ENCODE measurements around the gene HIBADH. TPM values are rescaled to one million over a fixed set of nuclear protein-coding genes. Genes with fewer than 3 reads are reported as not detected.
"Not testable (repeated sequence)": the region's sequence is repeated elsewhere in the genome, so short reads cannot be mapped to it uniquely, and the experiment has no call there.

HIBADH gene
- total RNA-seq, 1 donor from 2014 or later: 39.1 TPM

DNA sequence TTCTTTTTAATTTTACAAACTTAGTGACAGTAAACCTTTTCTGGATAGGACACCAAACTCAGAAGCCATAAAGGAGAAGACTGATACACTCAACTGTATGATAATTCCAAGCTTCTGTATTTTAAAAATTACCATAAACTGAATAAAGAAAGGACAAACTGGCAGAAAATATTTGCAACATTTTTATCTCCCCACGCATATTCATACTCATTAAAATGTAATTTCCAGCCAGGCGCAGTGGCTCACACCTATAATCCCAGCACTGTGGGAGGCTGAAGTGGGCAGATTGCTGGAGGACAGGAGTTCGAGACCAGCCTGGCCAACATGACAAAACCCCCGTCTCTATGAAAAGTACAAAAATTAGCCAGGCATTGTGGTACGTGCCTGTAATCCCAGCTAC is 67.7 kb downstream of the HIBADH start:
- DNase-seq: no peak

GRCh38 chr7:27593226-27593625 is 69.5 kb downstream of the HIBADH start:
- DNase-seq: peak; percentile 24

DNA sequence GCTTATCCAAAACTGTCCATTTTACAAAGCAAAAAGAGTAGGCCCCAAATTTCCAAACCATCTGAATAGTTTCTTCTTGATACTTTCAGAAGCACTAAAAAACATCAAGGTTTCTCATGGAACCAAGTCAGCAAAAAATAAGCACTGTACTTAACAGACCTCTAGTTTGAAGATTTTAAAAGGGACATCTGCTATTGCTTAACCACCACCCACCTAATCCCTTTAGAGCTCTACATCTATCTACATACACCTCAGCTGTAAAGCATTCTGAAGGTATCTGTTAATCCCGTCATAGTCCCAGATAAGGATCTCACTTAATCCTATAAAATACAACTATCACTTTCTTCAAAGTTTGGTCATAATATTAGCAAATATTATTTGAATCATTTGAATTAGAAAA is 72.3 kb downstream of the HIBADH start:
- DNase-seq: no peak

DNA sequence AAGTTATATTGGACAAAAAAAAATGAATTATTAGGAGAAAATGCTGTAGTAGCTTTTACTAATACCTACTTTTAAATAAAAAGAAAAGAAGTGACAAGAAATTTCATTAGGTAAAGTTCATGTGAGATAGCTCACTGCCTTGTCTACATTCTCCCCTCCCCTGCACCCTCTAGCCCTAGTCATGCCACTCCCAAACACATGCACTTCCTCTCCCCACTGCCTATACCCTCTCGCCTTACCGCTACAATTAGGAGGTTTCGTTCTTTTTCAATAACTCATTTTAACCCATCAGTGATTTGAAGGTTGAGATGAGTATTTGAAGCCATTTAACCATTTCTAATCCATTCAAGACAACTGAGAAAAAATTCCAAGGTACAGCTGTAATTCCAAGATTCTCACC is 75.3 kb downstream of the HIBADH start:
- no peak for DNase-seq

DNA sequence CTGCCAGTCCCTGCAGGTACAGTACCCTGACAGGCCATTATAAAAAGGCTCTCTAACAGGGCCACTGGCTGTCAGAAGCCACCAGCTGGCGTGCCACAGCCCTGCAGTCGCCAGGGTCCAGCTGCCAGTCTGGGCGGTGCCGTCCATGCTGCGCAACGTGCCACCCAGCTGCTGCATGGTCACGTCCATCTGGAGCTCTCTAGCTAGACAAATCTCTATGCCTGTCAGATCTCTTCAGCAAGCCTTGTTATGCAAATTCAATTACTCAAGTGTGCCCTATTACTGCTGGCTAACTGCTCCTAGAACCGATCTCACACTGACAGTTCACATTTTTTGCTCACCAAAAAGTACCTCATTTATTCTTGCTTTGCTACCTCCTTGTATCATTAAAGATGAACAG is 75.9 kb downstream of the HIBADH start:
- no peak for DNase-seq

DNA sequence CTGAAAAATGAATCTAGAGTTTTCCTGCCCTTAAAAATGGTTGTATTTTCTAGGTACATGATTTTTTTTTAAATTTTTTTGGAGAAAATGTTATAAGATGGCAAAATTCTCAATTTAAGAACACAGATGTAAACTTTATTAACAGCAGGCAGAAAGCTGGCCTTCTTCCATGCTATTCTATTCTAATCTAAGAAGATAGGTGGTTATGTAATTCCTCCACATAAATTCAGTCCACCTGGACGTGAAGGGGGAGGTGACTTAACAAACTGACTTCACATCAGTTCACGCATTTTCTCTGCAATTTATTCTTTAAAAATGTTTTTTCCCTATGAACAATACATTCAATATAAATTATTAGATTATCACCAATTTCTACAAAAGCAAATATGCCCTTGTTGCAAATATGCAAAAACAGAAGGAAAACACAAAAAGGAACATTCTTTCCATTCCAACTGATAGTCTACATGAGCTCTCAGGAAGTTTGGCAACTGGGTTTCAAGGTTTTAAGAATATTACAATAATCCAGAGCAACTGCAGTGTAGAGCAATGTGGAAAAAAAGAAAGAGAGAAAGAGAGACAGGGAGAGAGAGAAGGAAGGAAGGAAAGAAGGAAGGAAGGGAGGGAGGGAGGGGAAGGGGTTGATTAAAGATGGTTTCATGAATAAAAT is 76.8 kb downstream of the HIBADH start:
- no peak for DNase-seq

DNA sequence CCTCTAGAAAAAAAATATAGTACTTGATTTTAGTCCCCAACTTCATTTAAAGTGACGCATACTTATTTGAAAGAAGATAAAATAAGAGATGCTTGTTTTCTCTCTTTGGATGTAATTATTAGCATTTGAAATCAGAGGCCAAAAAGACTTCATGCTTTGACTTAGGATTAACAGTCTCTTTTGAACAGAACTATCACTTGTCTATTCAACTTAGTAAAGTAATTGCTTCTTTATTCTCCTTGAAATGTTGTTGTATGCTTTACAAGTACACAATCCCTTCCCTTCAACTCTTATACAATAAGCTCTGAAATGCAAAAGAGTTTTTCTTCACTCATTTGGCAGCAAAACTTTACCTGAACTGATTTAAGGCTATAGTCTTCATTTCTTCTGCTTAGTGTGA is 80.8 kb downstream of the HIBADH start:
- no peak for DNase-seq

DNA sequence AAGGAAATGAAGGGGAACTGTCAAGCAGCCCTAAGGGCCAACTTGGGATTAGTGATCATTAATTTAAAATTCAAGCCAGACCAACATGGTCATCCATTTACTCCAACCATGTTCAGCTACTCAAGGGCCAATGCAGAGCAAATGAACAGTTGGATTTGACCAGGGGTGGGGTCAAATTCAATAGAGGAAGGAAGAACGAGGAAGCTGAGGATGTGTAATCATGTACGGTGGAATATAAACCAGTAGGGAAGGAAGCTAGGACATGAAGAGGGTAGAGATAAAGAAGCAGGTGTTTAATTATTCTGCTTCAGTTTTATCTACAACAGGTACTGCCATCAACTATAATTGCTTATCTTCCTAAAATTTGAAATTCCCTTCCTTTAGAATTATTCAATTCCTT is 81.6 kb downstream of the HIBADH start:
- DNase-seq: no peak

GRCh38 chr7:27579565-27579964 is 83.1 kb downstream of the HIBADH start:
- no peak for DNase-seq

DNA sequence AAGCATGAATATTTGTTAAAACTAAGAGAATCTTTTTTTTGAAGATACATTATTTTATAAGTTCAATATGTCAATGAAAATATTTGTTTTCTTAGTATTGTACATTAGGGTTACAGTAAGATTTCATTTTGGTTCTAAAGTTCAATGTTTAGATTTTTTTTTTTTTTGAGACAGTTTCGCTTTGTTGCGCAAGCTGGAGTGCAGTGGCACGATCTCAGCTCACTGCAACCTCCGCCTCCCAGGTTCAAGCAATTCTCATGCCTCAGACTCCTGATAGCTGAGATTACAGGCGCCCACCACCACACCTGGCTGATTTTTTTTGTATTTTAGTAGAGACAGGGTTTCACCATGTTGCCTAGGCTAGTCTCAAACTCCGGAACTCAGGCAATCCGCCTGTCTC is 84.5 kb downstream of the HIBADH start:
- not testable (repeated sequence) for DNase-seq

DNA sequence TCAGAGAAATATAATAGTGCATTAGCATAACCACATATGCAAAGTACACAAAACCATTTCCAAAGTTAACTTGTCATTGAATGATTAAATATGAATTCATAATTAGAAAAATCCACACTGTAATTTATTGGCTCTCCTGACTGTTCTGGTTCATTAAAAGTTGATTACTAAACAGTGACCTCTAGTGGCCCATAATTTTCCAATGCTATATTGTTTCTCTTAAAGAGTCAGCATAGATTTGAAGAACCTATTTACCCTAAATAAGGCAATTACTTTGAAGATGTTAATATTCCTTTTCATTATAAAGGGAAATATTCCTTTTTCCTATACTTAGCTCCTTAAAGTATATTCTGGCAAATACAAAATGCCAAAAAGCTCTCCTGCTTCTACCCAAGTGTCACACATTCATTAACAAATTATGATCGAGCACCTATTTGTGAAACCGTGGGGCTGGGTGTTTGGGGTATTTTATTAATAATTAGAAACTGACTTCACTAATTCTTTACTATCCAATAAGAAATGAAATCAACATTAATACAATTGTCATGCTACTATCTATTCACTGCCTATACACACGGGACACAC is 86.2 kb downstream of the HIBADH start:
- DNase-seq: peak; percentile 68

- peak; percentile 1 for DNase-seq
These were observed 87.1 kb downstream of the HIBADH start for GRCh38 chr7:27575613-27576012.

DNA sequence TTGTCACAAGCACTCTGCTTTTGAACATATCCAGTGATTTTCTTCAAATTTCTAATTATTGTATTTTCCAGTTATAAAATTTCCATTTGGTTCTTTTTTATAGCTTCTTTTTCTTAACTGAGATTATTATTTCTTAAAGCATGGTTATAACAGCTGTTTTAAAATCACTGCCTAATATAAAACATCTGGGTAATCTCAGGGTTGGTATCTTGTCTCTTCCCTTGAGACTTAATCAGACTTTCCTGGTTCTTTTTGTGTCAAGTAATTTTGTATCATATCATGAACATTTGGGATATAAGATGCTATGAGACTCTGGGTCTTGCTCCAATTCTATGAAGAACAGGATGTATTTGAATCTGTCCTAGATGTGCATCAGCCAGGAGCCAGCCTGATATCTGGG is 93.6 kb downstream of the HIBADH start:
- DNase-seq: no peak

DNA sequence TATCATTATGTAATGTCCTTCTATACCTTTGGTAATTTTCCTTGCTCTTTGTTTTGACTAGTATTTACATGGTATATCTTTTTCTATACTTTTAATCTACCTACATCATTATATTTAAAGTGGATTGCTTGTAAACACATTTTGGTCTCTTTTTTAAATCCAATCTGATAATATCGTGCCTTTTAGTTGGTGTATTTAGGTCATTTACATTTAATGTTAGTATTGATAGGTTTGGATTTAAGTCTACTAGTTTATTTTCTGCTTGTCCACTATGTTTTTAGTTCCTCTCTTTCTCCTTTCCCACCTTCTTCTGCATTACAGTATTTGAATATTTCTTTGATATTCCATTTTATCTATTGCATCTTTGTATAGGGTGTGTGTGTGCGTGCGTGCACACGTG is 95.4 kb downstream of the HIBADH start:
- DNase-seq: no peak

DNA sequence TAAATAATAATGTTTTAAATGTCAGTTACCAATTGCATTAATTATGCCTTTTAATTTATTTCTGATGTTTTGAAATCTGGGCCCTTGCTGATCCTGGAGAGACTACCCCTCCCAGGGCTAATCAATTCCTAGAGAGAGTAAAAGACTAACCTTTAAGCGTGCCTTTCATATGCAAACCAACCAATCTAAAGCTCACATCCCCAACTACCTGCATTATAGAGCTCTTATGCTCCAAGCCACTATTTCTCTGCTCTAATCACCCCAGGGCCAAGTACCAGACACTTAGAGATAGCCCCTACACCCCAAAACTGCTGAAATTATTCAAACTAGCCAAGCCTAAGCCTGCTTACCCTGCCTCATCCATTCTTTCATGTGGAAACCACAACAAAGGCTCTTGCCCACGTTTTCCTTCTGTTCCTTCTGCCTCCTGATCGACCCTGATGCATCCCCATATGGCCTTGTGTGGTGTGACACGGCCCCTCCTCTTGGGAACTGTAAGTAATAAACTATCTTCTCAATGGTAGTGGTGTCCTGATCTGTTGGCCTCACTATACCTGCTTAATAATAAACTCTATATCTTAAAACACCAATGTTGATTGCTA is 97.7 kb downstream of the HIBADH start:
- DNase-seq: no peak

GRCh38 chr7:27560706-27561235 is 101.9 kb downstream of the HIBADH start:
- no peak for DNase-seq

DNA sequence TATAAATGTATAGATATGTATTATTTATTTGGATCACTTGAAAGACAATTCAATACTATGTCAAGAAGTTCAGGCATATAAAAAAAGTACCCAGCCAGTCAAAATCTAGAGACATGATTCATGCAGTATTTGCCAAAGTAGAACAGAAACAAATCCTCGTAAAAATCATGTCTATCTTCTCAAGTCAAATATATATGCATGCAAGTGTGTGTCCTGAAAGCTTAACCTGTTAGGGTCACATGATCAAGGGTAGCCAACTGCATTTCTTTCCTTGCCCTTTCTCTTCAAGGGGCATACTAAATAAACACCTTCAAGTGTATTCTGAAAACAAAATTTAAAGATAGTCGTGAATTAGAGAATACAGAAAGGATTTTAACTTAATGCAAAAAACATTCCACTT is 107.0 kb downstream of the HIBADH start:
- DNase-seq: no peak

DNA sequence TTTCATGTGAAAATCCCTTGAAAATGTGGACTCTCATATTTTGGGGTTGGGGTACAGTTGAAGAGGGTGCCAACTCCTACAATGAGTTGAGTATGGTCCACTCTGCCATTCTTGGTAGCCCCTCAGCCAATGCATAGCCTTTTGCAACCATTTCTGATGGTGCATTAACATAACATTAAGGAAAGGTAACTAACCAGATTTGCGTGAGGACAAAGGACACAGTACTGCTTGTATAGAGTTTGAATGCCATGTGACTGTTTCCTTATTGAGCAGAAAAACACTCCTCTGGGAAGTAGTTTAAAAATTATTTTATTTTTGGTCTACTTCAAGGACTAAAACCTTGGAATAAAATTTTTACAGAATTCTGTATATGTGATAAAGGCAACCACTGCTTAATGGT is 107.9 kb downstream of the HIBADH start:
- DNase-seq: no peak

GRCh38 chr7:27553273-27553672 is 109.4 kb downstream of the HIBADH start:
- no peak for DNase-seq

DNA sequence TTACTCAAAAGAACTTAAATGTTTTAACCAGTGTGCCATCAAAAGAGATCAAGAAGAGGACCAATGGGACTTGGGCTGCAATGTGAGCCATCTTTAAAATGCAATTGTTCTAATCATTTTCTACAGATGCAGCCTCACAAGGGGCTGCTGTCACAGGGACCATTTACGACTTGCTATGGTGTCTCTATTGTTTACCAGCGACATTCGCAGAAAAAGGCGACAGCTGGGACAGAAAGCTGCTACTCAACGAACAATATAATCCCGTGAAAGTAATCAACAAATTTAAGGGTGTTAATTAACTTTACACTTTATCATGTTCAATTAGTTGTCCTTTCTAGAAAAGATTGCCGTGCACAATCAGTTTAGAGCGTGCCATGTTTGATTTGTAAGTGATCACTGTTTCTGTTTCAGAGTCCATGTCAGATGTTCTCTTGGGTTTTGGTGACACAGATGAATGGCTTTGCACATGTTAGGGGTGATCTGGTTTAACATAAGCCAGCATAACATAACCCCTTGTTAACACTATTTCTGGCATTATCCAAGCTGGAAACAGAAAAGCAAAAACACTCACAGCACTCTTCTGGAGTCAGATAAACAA is 110.8 kb downstream of the HIBADH start:
- no peak for DNase-seq

DNA sequence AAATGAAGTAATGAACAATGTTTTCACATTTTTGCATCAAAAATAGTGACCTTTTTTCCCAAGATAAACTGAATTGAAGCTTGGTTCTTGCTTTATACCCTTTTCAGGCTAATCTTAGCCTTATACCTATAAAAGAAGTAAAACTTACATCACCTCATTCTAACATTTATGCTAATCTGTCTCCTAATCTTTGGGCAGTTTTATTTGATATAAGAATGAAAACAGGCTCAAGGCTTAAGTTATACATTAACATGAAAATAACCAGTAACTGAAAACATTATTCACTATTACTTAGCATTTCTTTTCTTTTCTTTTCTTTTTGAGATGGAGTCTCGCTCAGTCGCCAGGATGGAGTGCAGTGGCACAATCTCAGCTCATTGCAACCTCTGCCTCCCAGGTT is 113.1 kb downstream of the HIBADH start:
- no peak for DNase-seq

DNA sequence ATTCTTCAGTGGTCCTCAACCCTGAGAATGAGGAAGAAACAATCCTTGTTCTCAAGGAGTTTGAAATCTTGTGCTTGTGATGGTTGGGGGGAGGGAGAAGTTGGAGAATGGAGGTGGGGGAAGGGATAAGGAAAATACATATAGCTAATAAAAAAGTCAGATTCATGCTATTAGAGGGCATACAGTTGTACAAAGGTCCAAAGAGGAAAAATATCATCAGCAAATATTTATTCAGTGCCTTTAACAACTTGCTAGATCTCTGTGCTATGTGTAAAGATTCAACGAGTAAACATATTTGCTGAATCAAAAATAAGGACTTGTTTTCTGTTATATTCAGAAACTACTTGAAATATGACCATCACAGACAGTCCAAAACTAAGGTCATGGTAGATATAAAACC is 114.4 kb downstream of the HIBADH start:
- DNase-seq: no peak

GRCh38 chr7:27547401-27547800 is 115.3 kb downstream of the HIBADH start:
- DNase-seq: no peak

DNA sequence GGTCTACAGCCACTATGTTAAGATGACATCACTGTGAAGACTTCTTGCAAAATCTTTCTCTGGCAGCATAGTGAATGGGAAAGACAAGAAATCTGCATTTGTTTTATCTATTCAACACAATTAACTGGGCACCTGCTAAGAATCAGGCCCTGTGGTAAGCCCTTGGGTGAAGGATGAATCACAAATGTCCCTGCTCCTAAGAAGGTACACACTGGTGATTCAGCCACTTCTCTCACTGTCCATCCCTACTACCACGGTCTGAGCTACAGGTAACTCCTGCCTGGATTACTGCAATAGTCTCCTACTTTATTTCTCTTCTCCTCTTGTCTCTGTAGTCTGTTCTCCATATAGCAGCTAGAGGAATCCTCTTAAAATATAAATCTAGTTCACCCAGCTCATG is 116.1 kb downstream of the HIBADH start:
- DNase-seq: no peak
